Anterior cingulate cortex (tissue), 58 donors: ENCODE data around the gene CYP27C1.
A peak's percentile ranks its signal among the peaks of the same experiment; 100 is the strongest.
"Not testable (repeated sequence)": the region's sequence is repeated elsewhere in the genome, so short reads cannot be mapped to it uniquely, and the experiment has no call there.

ENCODE experiments used
- DNase-seq, 58 donors: peaks; one replicate each; lab custom pipeline; 2025; lab: John Stamatoyannopoulos, UW

Gene CYP27C1

DNA sequence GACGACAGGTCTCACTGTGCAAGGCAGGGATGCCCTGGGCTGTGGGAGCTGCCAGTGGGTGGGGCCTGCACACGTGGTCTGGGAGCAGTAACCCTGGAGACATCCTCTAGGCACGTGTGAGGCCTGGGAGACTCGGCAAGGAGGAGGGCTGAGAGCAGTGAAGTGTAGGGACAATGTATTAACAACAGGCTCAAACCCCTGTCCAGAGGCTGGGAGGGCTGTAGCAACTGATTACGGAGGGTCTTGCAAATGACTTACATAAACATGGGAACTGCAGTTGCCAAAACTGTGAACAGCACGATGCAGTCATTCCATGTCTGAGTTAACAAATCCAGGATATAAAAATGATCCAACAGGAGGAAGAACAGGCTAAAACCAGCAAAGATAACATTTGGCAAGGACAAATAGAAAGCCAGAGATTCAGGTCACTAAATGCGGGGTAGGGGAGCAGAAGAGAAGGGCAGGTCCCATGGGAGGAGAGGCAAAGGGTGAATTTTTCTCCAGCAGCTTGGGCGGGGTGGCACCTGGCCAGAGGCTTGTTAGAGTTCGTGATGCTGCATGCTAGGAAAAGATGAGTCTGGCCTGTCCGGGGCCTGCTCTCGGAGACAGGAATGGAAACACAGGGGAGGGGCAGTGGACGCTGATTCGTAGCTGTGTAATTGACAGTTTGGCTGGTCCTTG, 44.9 kb downstream of the CYP27C1 start:
- peak in 2 of 58 donors; percentile 18 to 51 for DNase-seq

DNA sequence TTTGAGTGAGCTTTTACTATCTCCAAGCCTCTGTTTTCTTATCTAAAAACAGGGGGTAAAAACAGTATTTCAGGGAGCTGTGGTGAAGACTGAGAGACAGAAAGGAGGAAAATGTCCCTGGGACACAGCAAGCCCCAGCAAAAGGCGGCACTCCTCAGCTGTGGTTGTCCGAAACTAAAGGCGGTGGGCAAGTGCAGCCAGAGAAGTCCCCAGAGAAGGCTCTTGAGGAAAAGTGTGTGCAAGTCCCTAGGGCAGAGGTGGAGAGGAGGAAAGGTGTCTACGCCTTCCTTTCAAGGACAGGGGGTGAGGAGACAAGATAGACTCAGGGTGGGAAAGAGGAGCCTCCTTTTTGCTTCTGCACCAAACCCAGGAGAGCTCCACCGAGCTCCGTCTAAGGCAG, 45.5 kb downstream of the CYP27C1 start:
- DNase-seq, result no peak

GRCh38 chr2:127174136-127174535, 46.0 kb downstream of the CYP27C1 start:
- peak in 15 of 58 donors; percentile 13 to 41 (median 32) for DNase-seq

GRCh38 chr2:127173057-127173456, 47.0 kb downstream of the CYP27C1 start:
- no peak for DNase-seq

DNA sequence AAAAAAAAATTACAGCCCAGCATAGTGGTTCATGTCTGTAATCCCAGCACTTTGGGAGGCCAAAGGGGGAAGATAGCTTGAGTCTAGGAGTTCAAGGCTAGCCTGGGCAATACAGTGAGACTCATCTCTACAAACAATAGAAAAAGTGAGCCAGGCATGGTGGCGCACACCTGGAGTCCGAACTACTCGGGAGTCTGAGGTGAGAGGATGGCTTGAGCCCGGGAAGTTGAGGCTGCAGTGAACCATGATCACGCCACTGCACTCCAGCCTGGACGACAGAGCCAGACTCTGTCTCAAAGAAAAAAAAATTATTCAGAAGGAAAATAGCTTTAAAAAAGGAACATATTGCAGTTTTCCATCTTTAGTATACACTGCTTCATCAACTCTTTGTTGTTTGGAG, 47.8 kb downstream of the CYP27C1 start:
- DNase-seq, result no peak

DNA sequence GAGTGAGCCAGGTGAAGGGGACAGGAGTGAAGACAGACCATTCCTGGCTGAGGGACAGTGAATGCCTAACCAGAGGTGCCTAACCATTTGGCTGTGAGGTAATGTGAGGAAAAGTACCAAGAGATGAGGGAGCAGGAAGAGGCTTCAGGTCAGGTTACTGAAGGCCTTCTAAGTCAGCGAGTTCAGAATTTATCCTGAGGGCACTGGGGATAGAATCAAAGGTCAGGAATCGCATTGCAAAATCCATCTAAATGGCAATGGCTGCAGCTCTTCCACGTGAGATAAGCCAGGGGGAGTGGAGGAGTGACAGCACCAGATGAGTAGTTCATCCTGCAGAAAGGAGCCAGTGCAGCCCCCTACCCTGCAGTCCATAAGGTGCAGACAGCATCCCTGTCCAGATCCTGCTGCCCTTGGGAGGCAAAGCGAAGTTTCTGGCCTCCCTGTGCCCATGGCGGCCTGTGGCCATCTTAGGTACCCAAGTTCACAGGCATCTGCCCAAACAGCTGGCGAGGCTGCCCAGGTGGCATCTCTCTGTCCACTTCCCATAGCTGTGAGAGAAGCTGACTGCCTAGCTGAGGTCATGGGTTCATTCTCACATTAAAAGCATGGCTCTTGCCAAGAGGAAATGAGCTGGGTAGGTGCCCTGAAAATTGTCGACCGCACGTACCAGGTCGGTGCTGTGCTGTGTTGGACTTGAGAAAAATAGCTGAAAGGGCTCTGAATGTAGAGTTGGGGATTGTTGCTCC, 49.5 kb downstream of the CYP27C1 start:
- no peak for DNase-seq

GRCh38 chr2:127170021-127170420, 50.1 kb downstream of the CYP27C1 start:
- no peak for DNase-seq

DNA sequence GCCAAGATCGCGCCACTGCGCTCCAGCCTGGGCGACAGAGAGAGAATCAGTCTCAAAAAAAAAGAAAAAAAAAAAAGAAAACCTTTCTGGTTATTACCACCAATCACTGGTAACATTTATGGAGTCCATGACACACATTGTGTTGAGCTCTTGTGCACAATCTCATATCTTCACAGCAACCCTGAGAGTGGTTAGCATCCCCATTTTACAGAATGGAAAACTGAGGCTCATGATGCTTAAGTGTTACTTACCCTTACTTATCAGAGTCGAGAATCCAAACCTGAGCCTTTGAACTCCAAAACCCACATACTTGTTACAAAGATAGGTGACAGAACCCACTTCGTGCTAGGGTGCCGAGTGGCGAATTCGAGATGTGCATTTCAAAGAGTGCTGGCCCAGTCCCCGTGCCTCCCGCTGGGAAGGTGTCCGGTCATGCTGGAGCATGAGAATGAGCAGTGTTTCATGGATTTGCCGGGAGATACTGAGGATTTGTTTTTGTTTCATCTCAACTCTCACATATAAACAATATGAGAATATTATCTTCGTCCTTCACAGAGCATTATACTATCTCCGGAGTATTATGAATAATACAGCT, 50.9 kb downstream of the CYP27C1 start:
- DNase-seq, result no peak

GRCh38 chr2:127166231-127166860, 53.8 kb downstream of the CYP27C1 start:
- DNase-seq, result no peak

- DNase-seq, result no peak
Measured at GRCh38 chr2:127165539-127165935, 54.6 kb downstream of the CYP27C1 start.

DNA sequence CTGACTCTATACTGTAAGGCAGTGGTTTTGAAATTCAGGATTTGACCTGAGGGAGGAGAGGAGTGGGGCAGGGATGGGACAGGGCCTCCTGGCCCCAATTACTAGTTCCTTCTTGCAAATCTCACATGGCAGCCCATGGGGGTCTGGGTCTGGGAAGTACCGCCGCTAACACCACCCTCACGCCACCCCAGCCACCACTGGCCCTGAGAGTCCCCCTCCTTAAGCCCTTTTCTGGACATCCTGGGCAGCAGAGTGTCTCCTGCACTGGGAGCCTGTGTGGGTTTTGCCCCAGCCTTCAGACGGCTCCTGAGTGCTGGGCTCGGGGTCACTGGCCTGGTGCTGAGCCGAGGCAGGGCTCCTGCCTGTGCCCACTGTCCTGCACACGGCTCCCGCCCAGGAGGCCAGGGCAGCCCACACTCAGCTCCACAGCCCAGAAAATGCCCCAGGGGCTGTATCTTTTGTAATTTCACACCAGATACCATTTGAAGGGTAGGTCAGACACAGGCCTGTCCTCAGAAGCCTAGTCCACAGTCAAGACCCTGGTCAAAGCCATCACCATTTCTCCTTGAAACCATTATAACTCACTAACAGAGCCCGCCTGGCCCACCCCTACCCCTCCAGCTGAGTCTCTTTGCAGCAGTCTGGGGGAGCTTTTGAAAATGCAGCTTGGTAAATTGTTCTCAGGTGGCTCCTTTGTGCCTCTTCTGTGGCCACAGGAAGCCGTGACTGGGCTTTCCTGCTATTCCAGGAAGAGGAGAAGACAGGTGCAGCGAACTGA, 55.1 kb downstream of the CYP27C1 start:
- no peak for DNase-seq

DNA sequence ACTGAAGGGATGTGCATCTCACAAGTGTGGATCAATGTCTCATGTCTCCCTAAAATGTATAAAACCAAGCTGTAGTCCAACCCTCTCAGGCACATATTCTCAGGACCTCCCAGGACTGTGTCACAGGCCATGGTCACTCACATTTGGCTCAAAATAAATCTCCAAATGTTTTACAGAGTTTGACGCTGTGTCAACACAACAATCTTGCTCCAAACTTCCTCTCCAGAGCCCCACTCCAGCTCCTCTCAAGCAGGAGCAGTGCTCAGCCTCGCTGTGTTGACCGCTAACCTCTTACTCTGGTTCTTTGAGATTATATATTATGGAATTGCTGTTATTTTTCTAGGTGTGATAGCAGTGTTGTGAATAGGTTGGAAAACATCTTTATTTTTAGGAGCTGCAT, 56.2 kb downstream of the CYP27C1 start:
- DNase-seq, result no peak

GRCh38 chr2:127163090-127163406, 57.1 kb downstream of the CYP27C1 start:
- not testable (repeated sequence) for DNase-seq

DNA sequence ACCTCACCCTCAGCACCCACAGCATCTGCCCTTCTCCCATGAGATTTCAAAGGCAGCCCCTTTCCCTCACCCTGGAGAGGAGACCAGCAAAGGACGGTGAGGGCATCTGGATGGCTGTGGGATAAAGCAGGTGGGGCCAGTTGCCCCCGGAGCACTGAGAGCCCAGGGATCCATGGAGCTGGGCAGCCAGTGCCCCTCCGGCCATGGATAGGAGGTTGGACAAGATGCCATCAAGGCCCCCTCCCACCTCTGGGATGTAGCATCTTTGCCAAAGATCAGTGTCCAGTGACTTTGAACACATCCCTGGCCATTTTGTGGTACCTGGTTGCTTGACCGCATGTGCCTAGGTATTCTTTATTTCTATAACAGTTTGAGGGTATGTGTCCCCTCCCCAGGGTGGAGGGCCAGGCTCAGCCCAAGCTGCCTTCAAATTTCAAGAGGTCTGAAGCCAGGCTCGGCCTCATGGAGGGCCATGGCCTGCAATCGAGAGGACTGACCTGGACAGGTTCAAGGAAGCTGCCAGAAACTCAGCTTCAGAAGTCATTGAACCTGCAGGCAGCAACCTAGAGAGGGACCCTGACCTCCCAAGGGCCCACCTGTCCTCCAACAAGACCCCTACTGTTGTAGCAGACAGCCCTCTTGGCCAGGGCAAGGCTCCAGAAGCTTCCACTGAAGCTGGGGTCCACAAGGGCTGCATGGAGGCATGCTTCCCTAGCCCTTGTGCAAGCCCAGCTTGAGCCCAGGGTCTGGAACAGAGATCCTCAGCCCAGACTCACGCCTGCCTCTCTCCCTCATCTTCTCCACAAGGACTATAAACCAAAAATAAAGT, 57.6 kb downstream of the CYP27C1 start:
- DNase-seq, result no peak

- no peak for DNase-seq
Measured at GRCh38 chr2:127161176-127162136, 58.6 kb downstream of the CYP27C1 start.

DNA sequence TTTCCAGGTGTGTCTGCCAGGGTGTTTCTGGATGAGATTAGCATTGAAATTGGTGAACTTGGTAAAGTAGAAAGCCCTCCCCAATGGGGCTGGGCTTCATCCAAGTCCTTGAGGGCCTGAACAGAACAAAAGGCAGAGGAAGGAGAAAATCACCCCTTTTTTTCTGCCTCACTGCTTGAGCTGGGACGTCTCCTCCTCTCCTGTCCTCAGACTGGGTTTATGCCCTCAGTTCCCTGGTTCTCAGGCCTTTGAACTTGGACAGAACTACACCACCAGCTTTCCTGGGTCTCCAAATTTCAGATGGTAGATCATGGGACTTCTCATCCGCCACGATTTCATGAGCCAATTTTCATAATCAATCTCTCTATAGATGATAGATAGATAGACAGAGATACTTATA, 59.4 kb downstream of the CYP27C1 start:
- no peak for DNase-seq

GRCh38 chr2:127159543-127159942, 60.6 kb downstream of the CYP27C1 start:
- peak in 1 of 58 donors; percentile 39 for DNase-seq

DNA sequence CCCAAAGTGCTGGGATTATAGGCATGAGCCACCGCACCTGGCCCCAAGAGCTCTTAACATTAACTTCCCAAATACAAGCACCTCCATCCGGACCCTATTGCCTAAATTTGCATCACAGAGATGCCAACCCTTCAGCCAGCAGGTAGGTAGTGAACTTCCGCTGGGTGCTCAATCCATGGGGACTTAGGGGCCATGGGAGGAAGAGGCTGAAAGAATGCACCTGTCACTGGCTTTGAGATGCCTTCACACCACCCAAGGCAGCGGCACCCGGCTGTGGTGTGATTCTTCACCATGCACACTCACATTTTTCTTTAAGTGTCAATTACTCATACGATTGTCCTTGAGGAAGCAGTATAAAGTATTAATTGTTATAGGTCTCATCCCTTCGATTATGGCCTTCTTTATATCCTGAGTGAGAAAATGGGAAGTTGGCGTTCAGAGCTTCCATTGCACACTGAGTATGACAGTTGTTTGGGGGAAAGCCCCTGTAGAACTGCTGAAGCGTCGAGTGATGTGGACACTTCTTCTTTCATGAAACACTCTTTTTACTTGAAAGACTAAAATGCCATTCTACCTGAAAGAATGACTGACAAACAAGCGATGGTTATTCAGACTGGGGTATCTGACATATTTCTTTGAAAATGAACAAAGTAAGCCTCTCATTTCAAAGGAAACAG, 61.3 kb downstream of the CYP27C1 start:
- no peak for DNase-seq
